22Rv1 (cell line): Measurements from ENCODE around the gene PDRG1.

Source experiments
- H3K27ac ChIP-seq: fragments of 450-650 bp; 2 replicates; pipeline ENCODE4 v1.5.1; 2017
- CTCF ChIP-seq: fragments of 450-650 bp; IDR thresholded peaks from 2 replicates; pipeline ENCODE4 v1.5.1; 2017; ENCODE audit warnings: mild to moderate bottlenecking
- ZFX ChIP-seq: fragments of 450-650 bp; IDR thresholded peaks from 2 replicates; pipeline ENCODE4 v1.6.1; 2017; ENCODE audit warnings: antibody characterized with exemption, borderline replicate concordance

PDRG1 gene

GRCh38 chr20:31951530-31952453, at the start of gene PDRG1:
TSS of gene PDRG1 (minus strand) at chr20:31952046. CDS start at chr20:31951961, 85 bp downstream.
- TF ChIP-seq ZFX (no peak), CTCF (peak; percentile 98)
- peak within 1 kb of the TSS; percentile 50 for H3K27ac ChIP-seq

DNA sequence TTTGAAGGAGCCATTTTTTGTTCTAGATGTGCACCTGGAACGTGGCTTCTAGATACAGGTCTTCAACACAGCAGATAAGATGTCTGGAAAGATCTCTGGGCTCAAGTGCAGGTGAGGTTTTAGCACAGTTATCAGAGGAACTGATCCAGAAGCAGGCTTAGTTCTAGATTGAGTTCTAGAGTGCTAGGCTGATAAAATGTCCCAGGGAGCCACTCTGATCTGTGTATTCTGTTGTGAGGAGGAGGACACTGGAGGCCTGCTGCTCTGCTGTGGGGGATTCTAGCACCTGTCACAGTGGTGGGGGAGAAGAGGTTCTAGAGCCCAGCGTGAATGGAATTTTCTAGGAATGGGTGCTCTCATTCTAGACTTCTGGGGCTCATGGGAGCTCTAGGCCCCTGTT, 46.4 kb upstream of the PDRG1 start:
- no peak overlapping the region for H3K27ac ChIP-seq
- no peak for TF ChIP-seq ZFX
- no peak for TF ChIP-seq CTCF

- no peak overlapping the region for H3K27ac ChIP-seq
- TF ChIP-seq CTCF (no peak), ZFX (no peak)
These were observed 45.1 kb upstream of the PDRG1 start for GRCh38 chr20:31996996-31997395.

DNA sequence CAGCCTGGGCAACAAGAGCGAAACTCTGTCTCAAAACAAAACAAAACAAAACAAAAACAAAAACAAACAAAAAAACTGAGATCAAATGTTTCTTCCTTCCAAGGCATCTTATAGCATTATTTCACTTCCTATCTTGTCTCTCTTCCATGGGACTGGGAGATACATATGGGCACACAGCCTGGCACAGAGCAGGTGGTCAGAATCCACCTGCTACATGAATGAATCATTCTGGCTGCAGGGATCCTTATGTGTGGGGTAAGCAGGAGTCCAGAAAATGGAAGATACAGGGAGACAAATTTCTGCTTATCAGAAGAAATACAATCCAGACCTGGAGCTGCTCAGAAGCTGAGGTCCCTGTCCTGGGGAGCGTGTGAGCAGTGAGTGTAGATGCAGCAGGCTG, 40.2 kb upstream of the PDRG1 start:
- TF ChIP-seq ZFX (no peak), CTCF (no peak)

GRCh38 chr20:31991339-31991705, 39.5 kb upstream of the PDRG1 start:
- TF ChIP-seq CTCF (no peak), ZFX (no peak)
- H3K27ac ChIP-seq, result no peak overlapping the region

More for the DNA sequence above, 40.2 kb upstream of the PDRG1 start:
- H3K27ac ChIP-seq, result no peak overlapping the region

- TF ChIP-seq CTCF, result no peak
- no peak for TF ChIP-seq ZFX
- no peak overlapping the region for H3K27ac ChIP-seq
These were observed 38.9 kb upstream of the PDRG1 start for GRCh38 chr20:31990641-31991338.

- TF ChIP-seq ZFX, result no peak
- no peak for TF ChIP-seq CTCF
- no peak overlapping the region for H3K27ac ChIP-seq
These were observed 37.3 kb upstream of the PDRG1 start for GRCh38 chr20:31989030-31989645.
